GM23338 (cell line): ENCODE data around the gene CPAMD8. TPM values are rescaled to one million over a fixed set of nuclear protein-coding genes. Genes with fewer than 3 reads are reported as not detected.

Experiments used
- ATAC-seq: fragments of 200-7000 bp; cut with Tn5 transposase; 3 replicates; pipeline ENCODE4 v1.9.1; 2020
- DNase-seq: peaks from one replicate; pipeline ENCODE4 v3.0.0-alpha.2; 2015; ENCODE audit warnings: low spot score
- H2AFZ ChIP-seq: fragments of 200-600 bp; sonication (generic); 2 replicates; pipeline ENCODE4 v1.8.0; 2016; ENCODE audit warnings: antibody characterized with exemption, mild to moderate bottlenecking, moderate library complexity
- H3F3A ChIP-seq: fragments of 200-600 bp; sonication (generic); replicated peaks from 2 replicates; pipeline ENCODE4 v1.8.0; 2017; ENCODE audit warnings: antibody characterized with exemption, mixed run types, low read depth
- H3K27ac ChIP-seq: fragments of 200-600 bp; sonication (generic); 2 replicates; pipeline ENCODE4 v1.6.1; 2016; ENCODE audit warnings: low read depth
- H3K27me3 ChIP-seq: fragments of 200-600 bp; sonication (generic); 2 replicates; pipeline ENCODE4 v1.8.0; 2016; ENCODE audit warnings: mild to moderate bottlenecking, mixed run types, moderate library complexity; ENCODE audit not compliant: insufficient read depth
- H3K36me3 ChIP-seq: fragments of 200-600 bp; sonication (generic); 2 replicates; pipeline ENCODE4 v1.8.0; 2016; ENCODE audit warnings: mild to moderate bottlenecking; ENCODE audit not compliant: insufficient read depth
- H3K4me1 ChIP-seq: fragments of 200-600 bp; sonication (generic); 2 replicates; pipeline ENCODE4 v1.8.0; 2016; ENCODE audit warnings: mild to moderate bottlenecking, moderate library complexity; ENCODE audit not compliant: insufficient read depth
- H3K4me2 ChIP-seq: fragments of 200-600 bp; sonication (generic); 2 replicates; pipeline ENCODE4 v1.7.1; 2017; ENCODE audit warnings: mixed run types
- H3K4me3 ChIP-seq: fragments of 200-600 bp; sonication (generic); 2 replicates; pipeline ENCODE4 v1.6.1; 2016; ENCODE audit warnings: mixed run types
- H3K79me2 ChIP-seq: fragments of 200-600 bp; sonication (generic); replicated peaks from 2 replicates; pipeline ENCODE4 v1.8.0; 2017; ENCODE audit warnings: mild to moderate bottlenecking; ENCODE audit not compliant: insufficient read depth
- H3K9me2 ChIP-seq: fragments of 200-600 bp; sonication (generic); 2 replicates; pipeline ENCODE4 v1.8.0; 2017; ENCODE audit not compliant: insufficient read depth
- H4K20me1 ChIP-seq: fragments of 200-600 bp; sonication (generic); replicated peaks from 2 replicates; pipeline ENCODE4 v1.8.0; 2017; ENCODE audit warnings: mild to moderate bottlenecking; ENCODE audit not compliant: insufficient read depth
- H3K27ac Mint-ChIP-seq: 2 replicates; pipeline ENCODE4 v1.8.0; 2020; ENCODE audit warnings: inconsistent platforms, mild to moderate bottlenecking, moderate library complexity, mixed read lengths
- H3K27me3 Mint-ChIP-seq: 3 replicates; pipeline ENCODE4 v1.8.0; 2022; ENCODE audit warnings: low read depth, mild to moderate bottlenecking, moderate library complexity, mixed read lengths, inconsistent platforms; ENCODE audit not compliant: insufficient read depth, poor library complexity
- H3K36me3 Mint-ChIP-seq: 3 replicates; pipeline ENCODE4 v1.8.0; 2021; ENCODE audit warnings: low read depth, mild to moderate bottlenecking, inconsistent platforms, moderate library complexity, mixed read lengths
- H3K4me1 Mint-ChIP-seq: 3 replicates; pipeline ENCODE4 v1.8.0; 2020; ENCODE audit warnings: mild to moderate bottlenecking, inconsistent platforms, mixed read lengths
- H3K4me3 Mint-ChIP-seq: 3 replicates; pipeline ENCODE4 v1.8.0; 2021; ENCODE audit warnings: moderate library complexity, mild to moderate bottlenecking, inconsistent platforms, mixed read lengths
- H3K9me3 Mint-ChIP-seq: 3 replicates; pipeline ENCODE4 v1.8.0; 2020; ENCODE audit warnings: moderate library complexity, mild to moderate bottlenecking, inconsistent platforms, mixed read lengths
- CREB1 ChIP-seq: fragments of 250-450 bp; sonication (Bioruptor Pico); IDR thresholded peaks from 2 replicates; pipeline ENCODE4 v1.5.0; 2020; ENCODE audit warnings: low read depth, mild to moderate bottlenecking, moderate library complexity
- EZH2phosphoT487 ChIP-seq: fragments of 200-600 bp; sonication (generic); IDR thresholded peaks from one replicate; pipeline ENCODE4 v1.8.1; 2018; ENCODE audit warnings: antibody characterized with exemption; ENCODE audit not compliant: unreplicated experiment
- JUNB ChIP-seq: IDR thresholded peaks from one replicate; pipeline ENCODE4 v1.6.1; 2016; ENCODE audit warnings: antibody characterized with exemption; ENCODE audit not compliant: unreplicated experiment
- NANOG ChIP-seq: IDR thresholded peaks from 2 replicates; pipeline ENCODE4 v1.6.1; 2016; ENCODE audit warnings: antibody characterized with exemption, borderline replicate concordance
- POLR2AphosphoS5 ChIP-seq: IDR thresholded peaks from 2 replicates; pipeline ENCODE4 v1.6.1; 2016; ENCODE audit warnings: antibody characterized with exemption, low read depth
- ZNF331 ChIP-seq: fragments of 250-450 bp; sonication (Bioruptor Pico); IDR thresholded peaks from 2 replicates; pipeline ENCODE4 v1.5.0; 2020; ENCODE audit warnings: low read depth, mild to moderate bottlenecking, moderate library complexity
- polyA plus RNA-seq: library from polyadenylated mRNA; unstranded; fragments of >200 nt; fragmentation: Nextera tagmentation; extraction: Ambion mirVana; gene quantifications from 2 replicates; pipeline ENCODE4 v1.2.1, GENCODE V29; 2016
- total RNA-seq: library from RNA; depleted of rRNA; stranded (reverse); fragments of >200 nt; shearing (Covaris generic); gene quantifications from 2 replicates; pipeline ENCODE4 v1.2.3, GENCODE V29; 2014
- TF ChIP-seq, protein P1 (sequence below): IDR thresholded peaks from one replicate; pipeline ENCODE4 v1.6.1; 2018; ENCODE audit warnings: antibody characterized with exemption; ENCODE audit not compliant: unreplicated experiment

Gene CPAMD8
- total and polyA plus RNA-seq, 2 experiments from 2014 or later, result 4.4 to 11.8 TPM

DNA sequence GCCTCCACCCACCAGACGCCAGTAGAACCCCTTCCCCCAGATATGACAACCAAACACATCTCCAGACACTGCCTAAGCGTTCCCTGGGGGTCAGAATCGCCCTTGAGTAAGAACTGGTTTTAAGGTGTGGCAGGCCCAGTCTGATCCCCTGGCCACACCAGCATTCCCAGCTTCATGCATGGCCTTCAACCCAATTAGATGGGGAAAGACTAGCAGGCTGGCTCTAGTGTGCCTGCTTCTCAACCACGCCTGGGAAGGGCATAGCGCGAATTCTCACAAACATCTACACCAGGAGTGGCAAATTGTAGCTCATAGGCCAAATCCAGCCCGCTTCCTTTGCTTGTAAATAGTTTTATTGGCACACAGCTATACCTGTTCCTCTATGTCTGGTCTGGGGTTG is 35.1 kb upstream of the CPAMD8 start:
- DNase-seq (no peak), ATAC-seq (no peak)
- Mint-ChIP-seq H3K9me3 (peaks cover 14% of the 10 kb centered on the region; the same call in 2 of the 3 replicates), H3K36me3 (peaks cover 80% of the 10 kb centered on the region), H3K27ac (no peak overlapping the region), H3K4me1 (0 out of 3 replicates have a peak, but pooled peaks cover 2% of the 10 kb centered on the region), H3K27me3 (no peaks in the 10 kb centered on the region), H3K4me3 (no peak overlapping the region)
- no peaks in the 10 kb centered on the region for H3K27me3 ChIP-seq
- no peak for TF ChIP-seq POLR2AphosphoS5
- no peak for TF ChIP-seq JUNB
- peaks cover 33% of the 10 kb centered on the region for H3K36me3 ChIP-seq
- peaks cover 14% of the 10 kb centered on the region for H4K20me1 ChIP-seq
- H3K9me2 ChIP-seq, result no peaks in the 10 kb centered on the region
- H3K4me2 ChIP-seq, result no peak overlapping the region
- no peak overlapping the region for H3K4me3 ChIP-seq
- no peaks in the 10 kb centered on the region for H3K4me1 ChIP-seq
- no peak overlapping the region for H2AFZ ChIP-seq
- H3K27ac ChIP-seq, result no peak overlapping the region
- peaks cover 63% of the 10 kb centered on the region for H3K79me2 ChIP-seq
- H3F3A ChIP-seq, result no peaks in the 10 kb centered on the region

- Mint-ChIP-seq H3K27ac (no peak overlapping the region), H3K36me3 (peaks cover 79% of the 10 kb centered on the region)
Observed at GRCh38 chr19:17061205-17061604, 34.6 kb upstream of the CPAMD8 start.

DNA sequence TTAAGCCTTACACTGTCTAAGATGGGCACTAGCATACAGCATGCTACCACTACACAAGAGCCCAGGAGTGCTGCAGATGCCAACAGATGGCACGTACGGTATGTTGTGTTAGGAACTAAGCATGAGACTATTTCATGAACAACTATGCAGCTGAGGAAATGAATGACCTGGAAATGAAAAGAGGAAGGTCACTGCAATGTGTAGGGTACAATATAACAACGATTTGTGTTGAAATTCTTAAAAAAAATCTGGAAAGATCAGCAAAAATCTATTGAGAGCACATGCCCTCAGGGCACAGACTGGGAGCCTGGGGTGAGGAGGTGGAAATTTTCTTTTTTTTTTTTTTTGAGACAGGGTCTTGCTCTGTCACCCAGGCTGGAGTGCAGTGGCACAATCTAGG is 34.2 kb upstream of the CPAMD8 start:
- Mint-ChIP-seq H3K27ac (no peak overlapping the region), H3K4me1 (0 out of 3 replicates have a peak, but pooled peaks cover 2% of the 10 kb centered on the region), H3K36me3 (peaks cover 81% of the 10 kb centered on the region), H3K4me3 (no peak overlapping the region), H3K27me3 (no peaks in the 10 kb centered on the region), H3K9me3 (peaks cover 14% of the 10 kb centered on the region; the same call in 2 of the 3 replicates)
- no peaks in the 10 kb centered on the region for H3K9me2 ChIP-seq
- no peak overlapping the region for H3K4me3 ChIP-seq
- peaks cover 54% of the 10 kb centered on the region for H3K79me2 ChIP-seq
- no peak overlapping the region for H3K27ac ChIP-seq
- H3K4me2 ChIP-seq, result no peak overlapping the region
- DNase-seq, result no peak
- H3F3A ChIP-seq, result no peaks in the 10 kb centered on the region
- H3K27me3 ChIP-seq, result no peaks in the 10 kb centered on the region
- H4K20me1 ChIP-seq, result peaks cover 14% of the 10 kb centered on the region
- peaks cover 28% of the 10 kb centered on the region for H3K36me3 ChIP-seq
- no peak overlapping the region for H2AFZ ChIP-seq
- TF ChIP-seq CREB1 (CRISPR knock-in tag), result no peak
- no peak for TF ChIP-seq EZH2phosphoT487
- TF ChIP-seq ZNF331 (CRISPR knock-in tag), result no peak
- no peaks in the 10 kb centered on the region for H3K4me1 ChIP-seq
- no peak for ATAC-seq

More at GRCh38 chr19:17061205-17061604, 34.6 kb upstream of the CPAMD8 start:
- peaks cover 29% of the 10 kb centered on the region for H3K36me3 ChIP-seq
- H3F3A ChIP-seq, result no peaks in the 10 kb centered on the region
- Mint-ChIP-seq H3K4me3 (no peak overlapping the region), H3K4me1 (0 out of 3 replicates have a peak, but pooled peaks cover 2% of the 10 kb centered on the region), H3K9me3 (peaks cover 14% of the 10 kb centered on the region; the same call in 2 of the 3 replicates), H3K27me3 (no peaks in the 10 kb centered on the region)
- DNase-seq, result no peak
- no peak for ATAC-seq
- H3K4me3 ChIP-seq, result no peak overlapping the region
- H3K27ac ChIP-seq, result no peak overlapping the region
- H3K4me1 ChIP-seq, result no peaks in the 10 kb centered on the region
- TF ChIP-seq, protein P1, sequence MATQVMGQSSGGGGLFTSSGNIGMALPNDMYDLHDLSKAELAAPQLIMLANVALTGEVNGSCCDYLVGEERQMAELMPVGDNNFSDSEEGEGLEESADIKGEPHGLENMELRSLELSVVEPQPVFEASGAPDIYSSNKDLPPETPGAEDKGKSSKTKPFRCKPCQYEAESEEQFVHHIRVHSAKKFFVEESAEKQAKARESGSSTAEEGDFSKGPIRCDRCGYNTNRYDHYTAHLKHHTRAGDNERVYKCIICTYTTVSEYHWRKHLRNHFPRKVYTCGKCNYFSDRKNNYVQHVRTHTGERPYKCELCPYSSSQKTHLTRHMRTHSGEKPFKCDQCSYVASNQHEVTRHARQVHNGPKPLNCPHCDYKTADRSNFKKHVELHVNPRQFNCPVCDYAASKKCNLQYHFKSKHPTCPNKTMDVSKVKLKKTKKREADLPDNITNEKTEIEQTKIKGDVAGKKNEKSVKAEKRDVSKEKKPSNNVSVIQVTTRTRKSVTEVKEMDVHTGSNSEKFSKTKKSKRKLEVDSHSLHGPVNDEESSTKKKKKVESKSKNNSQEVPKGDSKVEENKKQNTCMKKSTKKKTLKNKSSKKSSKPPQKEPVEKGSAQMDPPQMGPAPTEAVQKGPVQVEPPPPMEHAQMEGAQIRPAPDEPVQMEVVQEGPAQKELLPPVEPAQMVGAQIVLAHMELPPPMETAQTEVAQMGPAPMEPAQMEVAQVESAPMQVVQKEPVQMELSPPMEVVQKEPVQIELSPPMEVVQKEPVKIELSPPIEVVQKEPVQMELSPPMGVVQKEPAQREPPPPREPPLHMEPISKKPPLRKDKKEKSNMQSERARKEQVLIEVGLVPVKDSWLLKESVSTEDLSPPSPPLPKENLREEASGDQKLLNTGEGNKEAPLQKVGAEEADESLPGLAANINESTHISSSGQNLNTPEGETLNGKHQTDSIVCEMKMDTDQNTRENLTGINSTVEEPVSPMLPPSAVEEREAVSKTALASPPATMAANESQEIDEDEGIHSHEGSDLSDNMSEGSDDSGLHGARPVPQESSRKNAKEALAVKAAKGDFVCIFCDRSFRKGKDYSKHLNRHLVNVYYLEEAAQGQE, result no peak
- TF ChIP-seq NANOG (no peak), POLR2AphosphoS5 (no peak)
- no peaks in the 10 kb centered on the region for H3K9me2 ChIP-seq
- H3K79me2 ChIP-seq, result peaks cover 58% of the 10 kb centered on the region
- peaks cover 14% of the 10 kb centered on the region for H4K20me1 ChIP-seq
- H3K4me2 ChIP-seq, result no peak overlapping the region
- H3K27me3 ChIP-seq, result no peaks in the 10 kb centered on the region
- H2AFZ ChIP-seq, result no peak overlapping the region
